Sigmoid colon (tissue), 3 donors: ENCODE results near the gene EMP2.

Source experiments
- POLR2A ChIP-seq, 2 donors: fragments of 450-650 bp; IDR thresholded peaks; one replicate each; pipeline ENCODE4 v1.6.1; 2016; ENCODE audit warnings: antibody characterized with exemption in 2 of 2, mild to moderate bottlenecking in 2 of 2, moderate library complexity in 2 of 2
- TF ChIP-seq, protein P1 (sequence below), 4 experiments: fragments of 450-650 bp in 3 of 4; fragments of 200-600 bp in 1 of 4; IDR thresholded peaks; one replicate each; pipeline ENCODE4 v1.5.1; 2016 to 2019; ENCODE audit warnings: antibody characterized with exemption in 4 of 4, mild to moderate bottlenecking in 3 of 4, moderate library complexity in 2 of 4

DNA sequence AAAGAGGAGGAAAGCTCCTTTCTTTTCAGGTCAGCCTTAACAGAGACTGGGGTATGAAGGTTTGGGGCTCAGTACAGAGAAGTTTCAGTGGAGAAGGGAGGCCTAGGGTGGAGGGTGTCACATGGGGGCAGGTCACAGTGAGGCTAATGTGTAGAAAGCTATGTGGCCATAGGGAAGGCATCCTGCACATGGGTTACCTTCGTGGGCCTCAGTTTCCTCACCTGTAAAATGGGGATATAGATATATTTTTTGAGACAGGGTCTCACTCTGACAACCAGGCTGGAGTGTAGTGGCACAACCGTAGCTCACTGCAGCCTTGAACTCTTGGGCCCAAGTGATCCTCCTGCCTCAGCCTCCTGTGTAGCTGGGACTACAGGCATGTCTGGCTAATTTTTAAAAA, 41.8 kb downstream of the EMP2 start:
- TF ChIP-seq, protein P1, sequence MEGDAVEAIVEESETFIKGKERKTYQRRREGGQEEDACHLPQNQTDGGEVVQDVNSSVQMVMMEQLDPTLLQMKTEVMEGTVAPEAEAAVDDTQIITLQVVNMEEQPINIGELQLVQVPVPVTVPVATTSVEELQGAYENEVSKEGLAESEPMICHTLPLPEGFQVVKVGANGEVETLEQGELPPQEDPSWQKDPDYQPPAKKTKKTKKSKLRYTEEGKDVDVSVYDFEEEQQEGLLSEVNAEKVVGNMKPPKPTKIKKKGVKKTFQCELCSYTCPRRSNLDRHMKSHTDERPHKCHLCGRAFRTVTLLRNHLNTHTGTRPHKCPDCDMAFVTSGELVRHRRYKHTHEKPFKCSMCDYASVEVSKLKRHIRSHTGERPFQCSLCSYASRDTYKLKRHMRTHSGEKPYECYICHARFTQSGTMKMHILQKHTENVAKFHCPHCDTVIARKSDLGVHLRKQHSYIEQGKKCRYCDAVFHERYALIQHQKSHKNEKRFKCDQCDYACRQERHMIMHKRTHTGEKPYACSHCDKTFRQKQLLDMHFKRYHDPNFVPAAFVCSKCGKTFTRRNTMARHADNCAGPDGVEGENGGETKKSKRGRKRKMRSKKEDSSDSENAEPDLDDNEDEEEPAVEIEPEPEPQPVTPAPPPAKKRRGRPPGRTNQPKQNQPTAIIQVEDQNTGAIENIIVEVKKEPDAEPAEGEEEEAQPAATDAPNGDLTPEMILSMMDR (IDR thresholded peaks at IDR 0.05) = no peak
- no peak for TF ChIP-seq POLR2A (IDR thresholded peaks at IDR 0.05)
